ENCODE data around the gene IDI2. TPM values are rescaled to one million over a fixed set of nuclear protein-coding genes. Genes with fewer than 3 reads are reported as not detected.

Gene IDI2
- total and polyA plus RNA-seq, 2 of the 13 experiments (the other 11 are each of a cell fraction or from before 2014, with no cell fraction given): not detected

- TF ChIP-seq ZNF281 (CRISPR knock-in tag; IDR thresholded peaks at IDR 0.05; ENCODE audit: borderline replicate concordance): no peak
- no peak for TF ChIP-seq ZNF230 (CRISPR knock-in tag; IDR thresholded peaks at IDR 0.05)
- TF ChIP-seq PATZ1 (CRISPR knock-in tag; IDR thresholded peaks at IDR 0.05): peak; percentile 20; the same call in 1 of the 2 replicates
- no peak for TF ChIP-seq HBP1 (CRISPR knock-in tag; IDR thresholded peaks at IDR 0.05; ENCODE audit: low read depth)
- TF ChIP-seq NFIB (CRISPR knock-in tag; IDR thresholded peaks at IDR 0.05; ENCODE audit: borderline replicate concordance): no peak
- TF ChIP-seq ZNF672 (CRISPR knock-in tag; IDR thresholded peaks at IDR 0.05): no peak
- no peak for TF ChIP-seq ZBTB2 (CRISPR knock-in tag; IDR thresholded peaks at IDR 0.05; ENCODE audit: low read depth)
- TF ChIP-seq TIGD3 (CRISPR knock-in tag; IDR thresholded peaks at IDR 0.05; ENCODE audit: borderline replicate concordance): no peak
- no peak for TF ChIP-seq TGIF2 (CRISPR knock-in tag; IDR thresholded peaks at IDR 0.05)
- no peak for TF ChIP-seq HOXA5 (CRISPR knock-in tag; IDR thresholded peaks at IDR 0.05)
- TF ChIP-seq POLR2G (IDR thresholded peaks at IDR 0.05; ENCODE audit: low read depth, low read length): 0 out of 2 replicates have a peak, but pooled peaks have one; percentile 22
- TF ChIP-seq BRD4 (CRISPR knock-in tag; IDR thresholded peaks at IDR 0.05): no peak
- TF ChIP-seq HOMEZ (CRISPR knock-in tag; IDR thresholded peaks at IDR 0.05; ENCODE audit: low read depth): no peak
- TF ChIP-seq MEIS2 (CRISPR knock-in tag; IDR thresholded peaks at IDR 0.05): no peak
- TF ChIP-seq PPARG (CRISPR knock-in tag; conservative IDR thresholded peaks at IDR 0.05): 0 out of 2 replicates have a peak, but pooled peaks have one; percentile 13
- no peak for TF ChIP-seq CSRNP1 (CRISPR knock-in tag; IDR thresholded peaks at IDR 0.05)
These were observed 24.9 kb upstream of the IDI2 start (continued) for GRCh38 chr10:1050554-1050953.
